HG02852 (cell line): ENCODE measurements around the gene CHRNB1.
A peak's percentile ranks its signal among the peaks of the same experiment; 100 is the strongest.

Experiments
- ATAC-seq: cut with Tn5 transposase; IDR thresholded peaks from one replicate; pipeline ENCODE4 v1.9.1; 2021; ENCODE audit warnings: mild to moderate bottlenecking, moderate library complexity; ENCODE audit not compliant: unreplicated experiment

CHRNB1 gene

GRCh38 chr17:7414837-7415236, 30.0 kb upstream of the CHRNB1 start:
- ATAC-seq = no peak

DNA sequence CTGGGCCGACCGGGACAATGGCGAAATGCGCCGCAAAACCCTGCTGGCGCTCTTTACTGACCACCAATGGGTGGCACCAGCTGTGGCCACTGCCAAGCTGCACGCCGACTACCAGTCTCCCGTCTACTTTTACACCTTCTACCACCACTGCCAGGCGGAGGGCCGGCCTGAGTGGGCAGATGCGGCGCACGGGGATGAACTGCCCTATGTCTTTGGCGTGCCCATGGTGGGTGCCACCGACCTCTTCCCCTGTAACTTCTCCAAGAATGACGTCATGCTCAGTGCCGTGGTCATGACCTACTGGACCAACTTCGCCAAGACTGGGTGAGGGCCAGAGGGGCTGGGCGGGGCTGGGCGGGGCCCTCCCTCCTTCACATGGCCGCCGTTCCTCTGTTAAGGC, 29.1 kb upstream of the CHRNB1 start:
- no peak for ATAC-seq

GRCh38 chr17:7416323-7416722, 28.5 kb upstream of the CHRNB1 start:
- ATAC-seq = no peak

- ATAC-seq = no peak
Measured at GRCh38 chr17:7417056-7417655, 27.7 kb upstream of the CHRNB1 start.

GRCh38 chr17:7418472-7419152, 26.2 kb upstream of the CHRNB1 start:
- ATAC-seq = no peak

DNA sequence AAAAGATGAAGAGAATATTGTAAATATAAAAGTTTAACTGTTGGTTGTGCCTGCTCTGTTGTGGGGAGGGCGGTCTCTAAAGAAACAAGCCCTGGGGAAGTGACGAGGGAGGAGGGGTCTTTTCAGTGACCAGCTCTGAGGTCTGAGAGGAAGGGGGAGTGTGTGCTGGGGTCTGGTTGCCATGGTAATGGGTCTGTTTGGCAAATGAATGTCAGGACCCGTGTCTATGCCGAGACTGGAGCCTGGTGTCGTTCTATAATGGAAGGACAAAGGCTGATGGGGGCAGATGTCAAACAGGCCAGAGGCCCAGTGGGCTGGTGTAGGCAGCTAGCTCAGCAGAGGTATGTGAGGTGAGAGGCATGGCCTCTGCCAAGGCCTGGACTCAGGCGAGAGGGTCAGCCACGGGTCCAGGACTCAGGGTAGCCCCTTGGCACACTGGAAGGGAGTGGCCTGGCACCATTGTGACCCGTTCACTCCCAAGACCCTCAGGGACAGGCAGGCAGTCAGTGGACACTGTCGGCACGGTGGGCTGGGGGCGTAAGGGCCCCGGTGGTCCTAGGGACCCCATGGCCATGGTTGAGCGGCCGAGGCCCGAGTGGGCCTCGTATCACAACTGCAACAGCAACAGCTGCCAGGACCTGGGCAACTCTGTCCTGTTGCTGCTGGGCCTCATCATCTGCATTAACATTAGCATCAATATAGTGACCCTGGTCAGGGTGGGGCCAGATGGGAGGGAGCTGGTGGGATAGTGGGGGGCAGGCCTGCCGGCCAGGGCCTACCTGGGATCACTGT, 24.8 kb upstream of the CHRNB1 start, which contains the start of gene SPEM1:
SPEM1 (plus strand) TSS at position 506 of the 792 bp plus-strand sequence; CDS start at position 567, 61 bp downstream.
- no peak for ATAC-seq

DNA sequence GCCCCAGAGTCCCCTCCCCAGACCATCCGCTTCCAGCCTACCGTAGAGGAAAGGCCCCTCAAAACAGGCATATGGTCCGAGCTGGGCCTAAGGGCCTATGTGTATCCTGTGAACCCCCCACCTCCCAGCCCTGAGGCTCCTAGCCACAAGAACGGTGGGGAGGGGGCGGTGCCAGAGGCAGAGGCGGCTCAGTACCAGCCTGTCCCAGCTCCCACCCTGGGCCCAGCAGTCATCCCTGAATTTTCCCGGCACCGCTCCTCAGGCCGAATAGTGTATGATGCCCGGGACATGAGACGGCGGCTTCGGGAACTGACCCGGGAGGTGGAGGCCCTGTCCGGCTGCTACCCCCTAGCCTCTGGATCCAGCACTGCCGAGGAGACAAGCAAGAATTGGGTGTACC, 23.7 kb upstream of the CHRNB1 start:
- no peak for ATAC-seq

DNA sequence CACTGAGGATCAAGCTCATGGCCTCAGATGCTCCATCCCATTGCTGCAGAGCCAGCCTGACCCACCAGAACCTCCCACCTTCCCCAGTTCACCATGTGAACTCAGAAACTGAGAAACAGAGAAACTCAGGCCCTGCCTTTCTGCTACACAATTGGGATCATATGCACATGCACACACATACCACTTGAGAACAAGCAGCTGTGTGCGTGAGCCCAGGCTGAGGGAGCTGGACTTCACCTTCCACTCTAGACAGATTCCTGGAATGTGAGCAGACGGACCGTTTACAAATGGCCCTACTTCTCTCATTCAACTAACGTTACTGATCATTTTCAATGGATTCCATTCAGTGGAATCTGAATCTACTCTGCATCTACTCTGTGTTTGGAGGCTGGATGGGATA, 21.2 kb upstream of the CHRNB1 start:
- no peak for ATAC-seq

DNA sequence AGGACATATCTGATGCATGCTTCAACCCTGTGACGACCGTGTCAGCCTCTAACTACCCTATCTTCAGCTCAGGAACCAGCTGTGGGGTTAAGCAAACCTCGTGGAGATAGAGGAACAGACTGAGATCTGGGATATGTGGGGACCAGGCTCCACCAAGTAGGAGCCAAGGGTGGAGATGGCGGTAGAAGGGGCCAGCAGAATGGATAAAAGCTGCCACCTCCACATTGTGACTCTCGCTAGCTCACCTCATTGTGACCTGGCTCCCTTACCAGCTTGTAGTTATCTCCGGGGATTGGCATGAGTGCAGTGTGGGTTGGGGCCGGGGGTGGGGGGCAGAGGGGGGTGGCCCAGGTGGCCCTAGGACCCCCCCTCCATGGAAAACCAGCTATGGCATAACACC, 19.5 kb upstream of the CHRNB1 start, which contains the start of gene SPEM2:
SPEM2 (plus strand) TSS at position 301 of the 400 bp plus-strand sequence; CDS start at position 374, 73 bp downstream.
- no peak for ATAC-seq

DNA sequence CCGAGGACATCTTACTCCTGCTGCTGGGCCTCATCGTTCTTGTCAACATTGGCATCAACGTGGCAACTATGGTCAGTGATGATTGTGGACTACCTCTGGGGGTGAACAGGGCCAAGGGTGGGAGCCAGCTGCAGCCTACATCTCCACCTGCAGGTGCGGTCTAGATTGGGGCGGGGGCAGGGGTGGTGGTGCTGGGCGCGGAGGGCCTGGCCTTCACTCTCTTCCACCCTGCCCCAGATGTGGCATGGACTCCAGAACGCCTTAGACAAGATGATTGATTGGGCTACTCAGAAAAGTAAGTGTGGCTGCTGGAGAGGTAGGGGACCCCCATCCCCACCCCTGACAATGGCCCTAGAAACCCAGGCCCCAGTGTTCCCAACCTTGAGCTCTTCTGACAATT, 19.1 kb upstream of the CHRNB1 start:
- no peak for ATAC-seq

DNA sequence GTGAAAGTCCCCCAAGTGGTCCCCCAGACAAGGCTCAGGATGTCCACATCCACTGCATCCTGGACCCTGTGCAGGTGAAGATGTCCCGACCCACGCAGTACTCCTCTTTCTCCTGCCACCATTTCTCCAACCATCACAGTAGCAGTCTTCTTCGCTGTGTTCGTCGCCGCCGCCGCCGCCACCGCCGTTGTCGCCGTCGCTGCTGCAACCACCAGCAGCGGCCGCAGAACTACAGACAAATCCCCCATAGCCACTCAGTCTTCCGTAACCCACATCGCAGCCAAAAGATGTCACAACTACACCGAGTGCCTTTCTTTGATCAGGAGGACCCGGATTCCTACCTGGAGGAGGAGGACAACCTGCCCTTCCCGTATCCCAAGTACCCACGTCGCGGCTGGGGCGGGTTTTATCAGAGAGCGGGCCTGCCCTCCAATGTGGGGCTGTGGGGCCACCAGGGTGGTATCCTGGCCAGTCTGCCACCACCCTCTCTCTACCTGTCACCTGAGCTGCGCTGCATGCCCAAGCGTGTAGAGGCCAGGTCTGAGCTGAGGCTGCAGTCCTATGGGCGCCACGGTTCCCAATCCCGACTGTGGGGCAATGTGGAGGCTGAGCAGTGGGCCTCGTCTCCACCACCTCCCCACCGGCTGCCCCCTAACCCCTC, 18.5 kb upstream of the CHRNB1 start:
- ATAC-seq = no peak

GRCh38 chr17:7426896-7427489, 17.9 kb upstream of the CHRNB1 start:
- ATAC-seq = no peak

DNA sequence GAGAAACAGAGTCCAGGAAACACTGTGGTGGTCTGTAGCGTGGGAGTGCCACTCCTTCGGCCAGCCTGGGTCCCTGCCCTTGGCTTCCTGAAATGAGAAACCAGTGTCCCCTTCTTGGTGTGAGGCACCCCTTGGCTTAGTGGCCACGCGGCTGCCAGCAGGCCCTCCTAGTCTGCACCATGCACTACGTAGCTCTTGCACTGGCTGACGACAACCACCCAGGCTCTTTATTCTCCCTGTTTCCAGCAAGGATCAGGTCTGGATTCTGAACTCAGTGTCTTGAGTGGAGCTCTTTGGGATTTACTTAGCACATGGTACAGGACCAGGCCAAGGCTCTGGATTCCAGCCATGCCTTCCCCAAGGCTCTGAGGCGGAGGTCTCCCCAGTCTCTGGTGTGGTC, 17.3 kb upstream of the CHRNB1 start:
- ATAC-seq = no peak

GRCh38 chr17:7428557-7428956, 16.3 kb upstream of the CHRNB1 start, which contains the start of gene SPEM3:
Gene SPEM3 (plus strand): TSS chr17:7428857. CDS start chr17:7428903, 46 bp downstream.
- ATAC-seq = no peak

- ATAC-seq = no peak
Measured at GRCh38 chr17:7429722-7430121, 15.1 kb upstream of the CHRNB1 start.

- ATAC-seq = no peak
Measured at GRCh38 chr17:7431231-7431630, 13.6 kb upstream of the CHRNB1 start.

DNA sequence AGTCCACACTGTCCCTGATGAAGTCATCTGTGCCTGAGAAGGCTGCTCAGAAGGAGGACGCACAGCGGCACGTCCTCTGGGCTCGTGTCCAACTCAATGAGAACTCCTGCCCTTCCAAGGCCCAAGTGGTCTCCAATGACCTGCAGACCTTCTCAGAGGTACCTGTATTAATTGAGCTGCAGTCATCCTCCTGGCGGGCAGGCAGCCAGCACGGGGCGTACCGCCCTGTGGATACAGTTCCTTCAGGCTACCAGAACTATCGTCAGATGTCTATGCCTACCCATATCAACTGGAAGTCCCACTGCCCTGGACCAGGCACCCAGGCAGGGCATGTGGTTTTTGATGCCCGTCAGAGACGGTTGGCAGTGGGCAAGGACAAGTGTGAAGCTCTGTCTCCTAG, 12.6 kb upstream of the CHRNB1 start:
- ATAC-seq = no peak

GRCh38 chr17:7435676-7436555, 8.9 kb upstream of the CHRNB1 start:
- ATAC-seq = peak; percentile 19

GRCh38 chr17:7436556-7437368, 8.1 kb upstream of the CHRNB1 start:
- no peak for ATAC-seq
